K562 (cell line): ENCODE results near the gene FOXP4. TPM values are rescaled to one million over a fixed set of nuclear protein-coding genes. Genes with fewer than 3 reads are reported as not detected.

ENCODE experiments used
- ATAC-seq: fragments of 200-7000 bp; cut with Tn5 transposase; 3 replicates; pipeline ENCODE4 v1.9.1; 2020; ENCODE audit warnings: moderate library complexity
- BruUV-seq: library from RNA; stranded (reverse); fragments of 400-500 nt; replicated peaks from 2 replicates; lab custom pipeline; 2021; lab: Mats Ljungman, UMichigan
- CTCF ChIA-PET: fragments of 300-600 bp; formaldehyde crosslinking; extraction: SDS; loops from one replicate; lab custom pipeline; 2021; ENCODE audit warnings: low intra/inter-chr PET ratio; lab: Yijun Ruan, JAX
- POLR2A ChIA-PET: fragments of 300-600, 350-650 bp; sonication (Branson Sonifier 250); formaldehyde crosslinking; extraction: SDS; loops from one replicate; lab custom pipeline; 2021; ENCODE audit warnings: antibody characterized with exemption, inconsistent platforms; lab: Yijun Ruan, JAX
- DNase-seq, 4 experiments: peaks; one replicate each; pipeline versions ENCODE4 v3.0.0 to v3.0.0-alpha.2; 2011 to 2018; ENCODE audit warnings: low spot score in 3 of 4, mixed read lengths in 3 of 4; ENCODE audit errors: extremely low read depth in 1 of 4
- FAIRE-seq: peaks from 2 replicates; lab custom pipeline; 2011; peaks lifted over from hg19 to GRCh38; lab: Jason Lieb, UNC
- H2AFZ ChIP-seq: 2 replicates; pipeline ENCODE4 v1.6.0; 2011; ENCODE audit warnings: low read depth, low read length, control low read depth, inconsistent platforms
- H3K27ac ChIP-seq: fragments of 200-600 bp; 3 replicates; pipeline ENCODE4 v1.8.0; 2011; ENCODE audit warnings: low read depth, mild to moderate bottlenecking, control low read depth, inconsistent platforms, low read length, moderate library complexity, mixed read lengths; ENCODE audit errors: extremely low read depth
- H3K27me3 ChIP-seq, 2 experiments: fragments of 300-600 bp in 1 of 2; 2 replicates in 1 of 2; 3 replicates in 1 of 2; pipeline versions ENCODE4 v1.6.0 to v1.8.0; 2011; ENCODE audit warnings: inconsistent platforms in 2 of 2, low read length in 2 of 2, mild to moderate bottlenecking in 1 of 2, mixed read lengths in 1 of 2, moderate library complexity in 1 of 2; ENCODE audit not compliant: control insufficient read depth in 2 of 2, insufficient read depth in 2 of 2
- H3K36me3 ChIP-seq: fragments of 300-600 bp; 3 replicates; pipeline ENCODE4 v1.8.0; 2011; ENCODE audit warnings: mild to moderate bottlenecking, low read length, inconsistent platforms; ENCODE audit not compliant: control insufficient read depth, insufficient read depth
- H3K4me1 ChIP-seq, 2 experiments: fragments of 200-600 bp in 1 of 2; replicated peaks in 1 of 2; 2 replicates in 1 of 2; 3 replicates in 1 of 2; pipeline versions ENCODE4 v1.5.1 to v1.8.0; 2011; ENCODE audit warnings: inconsistent platforms in 2 of 2, low read length in 2 of 2, mild to moderate bottlenecking in 1 of 2, mixed read lengths in 1 of 2, moderate library complexity in 1 of 2; ENCODE audit not compliant: control insufficient read depth in 2 of 2, insufficient read depth in 2 of 2
- H3K4me2 ChIP-seq: 2 replicates; pipeline ENCODE4 v1.6.1; 2011; ENCODE audit warnings: low read length, control low read depth, inconsistent platforms, mixed read lengths; ENCODE audit not compliant: insufficient read depth
- H3K4me3 ChIP-seq: fragments of 200-600 bp; sonication (generic), shearing (Covaris generic); 2 replicates; pipeline ENCODE4 v1.5.1; 2016; ENCODE audit warnings: control low read depth, inconsistent platforms
- H3K79me2 ChIP-seq: fragments of 200-600 bp; 3 replicates; pipeline ENCODE4 v1.8.0; 2011; ENCODE audit warnings: low read length, inconsistent platforms; ENCODE audit not compliant: control insufficient read depth, insufficient read depth
- H3K9ac ChIP-seq, 2 experiments: 2 replicates each; pipeline versions ENCODE4 v1.6.0 to v1.6.1; 2011; ENCODE audit warnings: low read depth in 2 of 2, low read length in 2 of 2, control low read depth in 1 of 2, inconsistent platforms in 1 of 2, mild to moderate bottlenecking in 1 of 2, mixed read lengths in 1 of 2; ENCODE audit not compliant: insufficient read depth in 1 of 2
- H3K9me1 ChIP-seq: one replicate; pipeline ENCODE4 v1.6.0; 2011; ENCODE audit warnings: inconsistent platforms, mild to moderate bottlenecking, low read length, moderate library complexity; ENCODE audit not compliant: control insufficient read depth, insufficient read depth
- H3K9me3 ChIP-seq: replicated peaks from 2 replicates; pipeline ENCODE4 v1.5.1; 2011; ENCODE audit warnings: low read depth, low read length, inconsistent platforms; ENCODE audit not compliant: control insufficient read depth, insufficient read depth
- H4K20me1 ChIP-seq: replicated peaks from 2 replicates; pipeline ENCODE4 v1.6.1; 2011; ENCODE audit warnings: low read length, inconsistent platforms, mixed read lengths; ENCODE audit not compliant: control insufficient read depth, insufficient read depth
- CTBP1 ChIP-seq: fragments of 450-650 bp; IDR thresholded peaks from 2 replicates; pipeline ENCODE4 v1.6.1; 2016; ENCODE audit warnings: borderline replicate concordance
- CTCF ChIP-seq, 3 experiments: IDR thresholded peaks in 2 of 3; conservative IDR thresholded peaks in 1 of 3; 2 replicates each; pipeline ENCODE4 v1.5.1; 2011 to 2012; ENCODE audit warnings: low read length in 3 of 3, mild to moderate bottlenecking in 3 of 3, control low read depth in 2 of 3, improper control_type of control experiment in 1 of 3, inconsistent platforms in 1 of 3, low read depth in 1 of 3, mixed read lengths in 1 of 3, moderate library complexity in 1 of 3; ENCODE audit not compliant: insufficient read depth in 2 of 3
- HBP1 ChIP-seq: fragments of 450-650 bp; formaldehyde crosslinking; IDR thresholded peaks from 2 replicates; pipeline ENCODE4 v1.4.0; 2022; ENCODE audit warnings: missing genetic modification characterization
- MCM3 ChIP-seq: fragments of 450-650 bp; IDR thresholded peaks from 2 replicates; pipeline ENCODE4 v1.6.1; 2016
- MYNN ChIP-seq, 2 experiments: sonication (generic); formaldehyde crosslinking in 1 of 2; IDR thresholded peaks; 2 replicates each; pipeline versions ENCODE4 v1.5.0 to v1.6.1; 2016 to 2020; ENCODE audit warnings: antibody characterized with exemption in 1 of 2, missing genetic modification reagents in 1 of 2
- NCOA1 ChIP-seq: fragments of 450-650 bp; IDR thresholded peaks from 2 replicates; pipeline ENCODE4 v1.6.1; 2016; ENCODE audit warnings: low read depth
- PHF21A ChIP-seq: fragments of 450-650 bp; IDR thresholded peaks from 2 replicates; pipeline ENCODE4 v1.6.1; 2017; ENCODE audit warnings: low read depth, borderline replicate concordance
- SNRNP70 ChIP-seq: fragments of 200-400 bp; formaldehyde crosslinking; optimal IDR thresholded peaks from 2 replicates; pipeline ENCODE3; 2017; ENCODE audit warnings: low read depth, low read length
- ZNF318 ChIP-seq, 2 experiments: fragments of 450-650 bp; IDR thresholded peaks; 2 replicates each; pipeline ENCODE4 v1.6.1; 2016; ENCODE audit warnings: mild to moderate bottlenecking in 2 of 2, borderline replicate concordance in 1 of 2, low read depth in 1 of 2, moderate library complexity in 1 of 2
- ZNF324 ChIP-seq: fragments of 250-450 bp; sonication (Bioruptor Pico); IDR thresholded peaks from 2 replicates; pipeline ENCODE4 v1.4.0; 2020; ENCODE audit warnings: mild to moderate bottlenecking
- ZNF57 ChIP-seq: fragments of 450-650 bp; formaldehyde crosslinking; IDR thresholded peaks from 2 replicates; pipeline ENCODE4 v1.4.0; 2020; ENCODE audit warnings: mild to moderate bottlenecking, moderate library complexity
- WGBS: fragments of 100-300 bp; shearing (Covaris generic); methylation state at CpG from one replicate; pipeline ENCODE4 v1.1.6; 2016; ENCODE audit warnings: low coverage, mixed read lengths; ENCODE audit not compliant: insufficient coverage; ENCODE audit errors: missing lambda C conversion rate; 5-methylcytosine and 5-hydroxymethylcytosine counted together
- in situ Hi-C: fragments of 300-500 bp; cut with MboI; formaldehyde crosslinking; loops from 4 replicates; pipeline ENCODE4 v1.15.0; 2018; ENCODE audit warnings: inconsistent platforms, mixed read lengths
- intact Hi-C: fragments of 100-400 bp; cut with micrococcal nuclease; formaldehyde crosslinking; loops from 2 replicates; pipeline ENCODE4 v1.14.2; 2022
- polyA plus RNA-seq, 8 experiments: library from polyadenylated mRNA; depleted of rRNA in 4 of 8; stranded (reverse) in 5 of 8; unstranded in 3 of 8; fragments of >200 nt; fragmentation: Nextera tagmentation in 2 of 8; fragmentation: Illumina TruSeq in 1 of 8; extraction: Ambion mirVana in 2 of 8; extraction: Trizol in 1 of 8; gene quantifications; 2 replicates each; pipeline versions ENCODE4 v1.2.1 to v1.2.3, GENCODE V29; 2011 to 2014; ENCODE audit warnings: inconsistent platforms in 1 of 8, missing spikeins in 1 of 8
- total RNA-seq, 7 experiments: library from RNA; depleted of rRNA in 6 of 7; stranded (reverse); fragments of >200 nt in 6 of 7; fragmentation: Illumina TruSeq in 2 of 7; extraction: Trizol in 2 of 7; gene quantifications; 2 replicates each; pipeline versions ENCODE4 v1.2.1 to v1.2.3, GENCODE V29; 2011 to 2021; ENCODE audit warnings: low replicate concordance in 1 of 7

FOXP4 gene
- total and polyA plus RNA-seq, 9 of the 15 experiments (the other 6 are each of a cell fraction or from before 2014, with no cell fraction given), result 0.11 to 29.4 (median 2.3) TPM

GRCh38 chr6:41596807-41597206, 50.6 kb downstream of the FOXP4 start:
- POLR2A ChIA-PET, result interaction anchor here (0.8 kb wide), 1 partner anchor 13 kb away, joined by 4 read pairs; no protein-coding TSS in a partner anchor
- peaks cover 12% of the 10 kb centered on the region; the same call in 1 of the 3 replicates for H3K36me3 ChIP-seq
- no peak overlapping the region for H3K4me3 ChIP-seq
- H3K27ac ChIP-seq, result no peak overlapping the region
- no peaks in the 10 kb centered on the region for H3K79me2 ChIP-seq
- in situ Hi-C loops, result loop anchor here (10.0 kb wide), 1 partner anchor 232 kb away; no protein-coding TSS in a partner anchor
- DNase-seq, result no peak
- ATAC-seq, result no peak
- no peaks in the 10 kb centered on the region for H3K9me3 ChIP-seq
- intact Hi-C loops, result no loop called here
- 0 out of 2 replicates have a peak, but pooled peaks cover 10% of the 10 kb centered on the region for H4K20me1 ChIP-seq
- H3K4me2 ChIP-seq, result no peak overlapping the region
- 85% methylated on average over 11 of the region's 11 CpGs for WGBS
- no peak for FAIRE-seq
- peak overlapping the region in 1 of 2 experiments; percentile 18; a peak in 1 of 4 replicates for H3K9ac ChIP-seq
- H3K9me1 ChIP-seq, result peaks cover 6% of the 10 kb centered on the region
- CTCF ChIA-PET, result no interaction called here
- BruUV-seq, result no TSS peak
- H2AFZ ChIP-seq, result no peak overlapping the region
- H3K27me3 ChIP-seq, result no peaks in the 10 kb centered on the region
- peaks cover 0 to 13% of the 10 kb centered on the region in 2 experiments; a peak in 1 of 5 replicates for H3K4me1 ChIP-seq
- TF ChIP-seq ZNF324 (CRISPR knock-in tag), result no peak
- no peak for TF ChIP-seq PHF21A
- TF ChIP-seq ZNF57 (CRISPR knock-in tag), result no peak
- no peak for TF ChIP-seq CTCF (IDR thresholded peaks at IDR 0.05 in 2 of 3, conservative IDR thresholded peaks at IDR 0.05 in 1 of 3; ENCODE audit: insufficient read depth in 2 of 3, low read depth in 1 of 3, low read length in 3 of 3)
- no peak for TF ChIP-seq HBP1 (CRISPR knock-in tag)
- TF ChIP-seq ZNF318 (IDR thresholded peaks at IDR 0.05; ENCODE audit: borderline replicate concordance in 1 of 2, low read depth in 1 of 2), result no peak
- no peak for TF ChIP-seq MYNN (IDR thresholded peaks at IDR 0.05)
- no peak for TF ChIP-seq MYNN (CRISPR knock-in tag; IDR thresholded peaks at IDR 0.05)
- TF ChIP-seq NCOA1, result no peak
- no peak for TF ChIP-seq CTBP1
- no peak for TF ChIP-seq SNRNP70
- no peak for TF ChIP-seq MCM3
